ENCODE measurements around the gene PHF24.
"Not testable (repeated sequence)": the region's sequence is repeated elsewhere in the genome, so short reads cannot be mapped to it uniquely, and the experiment has no call there.

Gene PHF24

DNA sequence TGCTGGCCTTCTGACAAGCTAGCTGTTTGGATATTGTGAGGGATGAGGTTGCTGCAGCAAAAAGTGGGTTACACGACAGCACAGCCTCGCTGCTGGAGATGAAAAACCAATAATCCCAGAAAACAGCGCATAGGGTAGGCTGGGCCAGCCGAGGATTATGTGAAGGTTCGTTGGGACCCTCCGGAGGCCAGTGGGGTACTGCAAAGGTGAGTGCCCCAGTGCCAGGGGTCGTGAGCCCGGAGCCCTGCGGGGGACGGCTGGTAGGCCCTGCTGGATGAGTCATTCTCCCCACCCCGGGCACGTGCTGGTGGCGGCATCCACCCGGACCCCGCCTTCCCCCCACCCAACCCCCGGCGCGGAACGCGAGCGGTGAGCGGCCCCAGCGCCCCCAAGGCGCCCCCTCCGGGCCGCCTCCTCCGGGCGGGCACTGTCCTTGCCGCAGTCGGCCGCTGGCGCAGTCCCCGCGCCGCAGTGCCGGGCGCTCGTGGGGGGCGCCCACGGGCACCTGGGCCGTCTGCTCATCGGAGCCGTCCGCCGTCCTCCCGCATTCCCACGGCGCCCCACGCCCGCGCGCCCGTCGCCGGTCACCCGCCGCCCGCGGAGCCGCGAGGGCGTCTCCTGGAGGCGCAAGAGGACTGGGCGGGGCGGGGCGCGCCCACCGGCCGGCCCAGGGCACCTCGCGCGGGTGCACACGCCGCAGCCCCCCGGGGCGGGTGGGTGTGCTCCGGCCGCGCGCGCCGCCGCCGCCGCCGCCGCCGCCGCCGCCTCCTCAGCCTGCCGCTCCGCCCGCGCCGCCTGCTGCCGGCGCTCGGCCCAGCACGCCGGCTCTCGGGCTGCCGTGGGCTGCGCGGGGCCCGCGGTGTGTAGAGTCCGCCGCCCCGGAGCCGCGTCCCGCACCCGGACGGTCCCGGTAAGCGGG, at the start of gene PHF24:
Gene PHF24, plus strand, starts transcription at position 794 of the 919 bp plus-strand sequence. CDS start 13,014 bp downstream, outside the sequence.
- no peak for DNase-seq

DNA sequence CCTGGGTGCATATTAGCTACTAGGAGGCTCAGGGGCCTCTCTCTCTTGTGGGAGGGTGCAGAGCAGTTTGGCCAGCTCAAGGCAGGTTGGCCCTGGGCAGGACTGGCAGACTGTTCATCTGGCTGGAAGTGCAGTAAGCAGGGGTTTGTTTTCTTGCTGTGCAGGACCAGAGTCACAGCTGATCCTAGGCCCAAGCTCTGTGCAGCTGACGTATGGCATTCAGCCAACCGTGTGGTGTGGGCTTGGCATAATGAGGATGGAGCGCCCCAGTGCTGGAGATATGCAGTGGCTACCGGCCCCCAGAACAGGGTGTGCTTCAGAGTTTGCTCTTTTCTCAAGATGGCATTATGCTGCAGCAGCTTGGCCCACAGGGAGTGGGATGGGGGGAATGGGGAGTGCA, 31.0 kb upstream of the PHF24 start:
- peak; percentile 34 for DNase-seq

- no peak for DNase-seq
Observed at GRCh38 chr9:34928921-34929320, 29.2 kb upstream of the PHF24 start.

- no peak for DNase-seq
Observed at GRCh38 chr9:34929506-34930102, 28.5 kb upstream of the PHF24 start.

DNA sequence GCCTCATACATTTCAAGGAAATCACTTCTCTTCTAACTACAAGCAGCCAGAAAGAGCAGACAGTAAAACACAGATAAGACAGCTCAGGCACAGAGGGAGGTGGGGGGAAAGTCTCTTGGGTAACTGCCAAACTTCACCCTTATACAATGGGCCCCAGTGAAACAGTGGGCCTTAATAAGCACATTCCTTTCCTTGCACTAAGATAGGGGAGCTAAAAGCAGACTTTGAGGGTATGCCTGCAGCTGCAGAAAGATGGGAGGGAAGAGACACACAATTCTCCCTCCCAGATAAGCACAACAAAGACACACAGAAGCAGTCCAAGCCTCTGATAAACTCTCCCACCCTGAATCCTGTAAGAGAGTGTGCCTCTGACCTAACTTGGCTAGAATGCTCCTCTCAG, 18.1 kb upstream of the PHF24 start:
- not testable (repeated sequence) for DNase-seq

DNA sequence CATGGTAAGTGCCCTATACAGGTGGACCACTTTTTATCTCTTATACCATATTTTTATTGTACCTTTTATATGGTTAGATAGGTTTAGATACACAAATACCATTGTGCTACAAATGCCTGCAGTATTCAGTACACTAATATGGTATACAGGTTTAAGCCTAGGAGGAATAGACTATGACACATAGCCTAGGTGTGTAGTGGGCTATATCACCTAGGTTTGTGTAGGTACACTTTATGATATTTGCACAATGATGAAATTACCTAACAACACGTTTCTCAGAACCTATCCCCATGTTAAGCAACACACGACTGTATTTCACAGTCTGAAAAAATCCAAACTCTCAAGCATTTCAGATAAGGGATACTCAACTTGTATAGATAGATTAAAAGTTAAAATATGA, 9.6 kb upstream of the PHF24 start:
- no peak for DNase-seq

DNA sequence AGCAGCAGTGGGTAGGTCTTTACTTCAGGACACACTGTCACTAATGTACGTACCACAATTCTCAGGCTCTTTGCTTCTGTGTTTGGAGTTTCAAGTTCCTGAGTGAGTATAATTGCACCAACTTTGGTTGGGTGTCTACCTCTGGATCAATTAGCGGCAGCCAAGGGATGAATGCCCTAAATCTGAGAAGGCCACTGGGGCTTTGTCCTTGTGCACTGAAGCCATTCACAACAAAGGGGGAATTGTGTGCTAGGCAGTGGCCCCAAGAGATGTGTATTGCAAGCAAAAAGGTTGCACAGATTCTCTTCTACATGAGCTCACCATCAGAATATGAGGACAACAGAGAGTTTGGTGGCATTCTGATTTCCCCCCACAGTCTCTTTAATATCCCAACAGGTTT, 3.9 kb upstream of the PHF24 start:
- DNase-seq = no peak

GRCh38 chr9:34956066-34956465, 2.0 kb upstream of the PHF24 start:
- DNase-seq = not testable (repeated sequence)

DNA sequence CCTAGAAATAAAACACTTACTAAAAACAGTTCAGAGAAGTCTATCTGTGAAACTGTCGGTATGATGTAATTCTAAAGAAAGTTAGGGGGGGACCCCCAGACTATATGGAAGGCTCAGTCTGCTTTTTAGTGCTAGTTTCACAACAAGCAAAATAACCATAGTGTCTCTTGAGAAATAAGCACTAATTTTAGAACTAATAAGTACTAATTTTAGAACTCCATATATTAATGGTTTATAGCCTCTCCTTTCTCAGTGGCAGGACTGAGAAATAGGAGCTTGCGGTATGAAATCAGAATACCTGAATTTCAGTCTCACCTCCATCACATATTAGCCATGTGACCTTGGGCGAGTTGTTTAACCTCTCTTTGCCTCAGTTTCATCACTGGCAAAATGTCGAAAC, 1.4 kb upstream of the PHF24 start:
- DNase-seq = no peak

- no peak for DNase-seq
Observed at GRCh38 chr9:34958411-34958982, 412 bp downstream of the PHF24 start.

- DNase-seq = no peak
Observed at GRCh38 chr9:34959461-34959860, 1.4 kb downstream of the PHF24 start.

GRCh38 chr9:34961574-34962490, 3.7 kb downstream of the PHF24 start:
- no peak for DNase-seq

GRCh38 chr9:34962546-34962945, 4.5 kb downstream of the PHF24 start:
- no peak for DNase-seq

GRCh38 chr9:34963552-34963951, 5.5 kb downstream of the PHF24 start:
- DNase-seq = no peak

DNA sequence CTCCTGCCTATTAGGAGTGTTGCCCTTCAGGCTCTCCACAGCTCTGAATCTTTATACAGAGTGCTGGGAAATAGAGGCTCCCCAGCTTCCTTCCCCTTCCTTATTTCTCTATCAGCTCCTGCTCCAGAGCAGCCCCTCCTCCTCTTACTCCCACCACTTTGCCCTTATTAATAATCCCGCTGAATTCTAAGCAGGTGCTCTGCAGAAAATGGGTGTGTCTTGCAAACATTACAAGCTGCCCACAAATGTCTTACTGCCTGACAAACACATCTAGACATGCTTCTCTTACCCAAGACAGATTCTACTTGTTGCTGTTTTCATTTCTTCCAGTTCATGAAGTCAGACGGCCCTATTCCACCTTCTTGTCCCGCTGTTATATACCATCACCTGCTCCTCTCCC, 6.4 kb downstream of the PHF24 start:
- no peak for DNase-seq

GRCh38 chr9:34971146-34971811, 13.2 kb downstream of the PHF24 start:
- DNase-seq = no peak

DNA sequence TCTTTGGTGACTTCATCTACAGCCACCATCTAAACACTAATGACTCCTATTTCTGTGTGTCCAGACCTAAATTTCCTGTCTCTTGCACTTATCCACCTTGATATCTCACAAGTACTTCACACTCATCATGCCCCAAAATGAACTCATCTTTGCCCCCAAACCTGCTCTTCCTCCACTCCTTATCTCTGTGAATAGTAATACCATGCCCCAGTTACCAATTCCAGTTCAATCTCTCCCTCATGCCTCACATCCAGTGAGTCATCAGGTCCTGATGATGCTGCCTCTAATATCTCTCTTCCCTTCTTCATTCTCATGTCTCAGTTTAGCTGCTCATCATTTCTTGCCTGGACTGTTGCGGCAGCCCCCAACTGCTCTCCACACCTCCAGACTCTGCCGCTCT, 16.6 kb downstream of the PHF24 start:
- no peak for DNase-seq

- no peak for DNase-seq
Observed at GRCh38 chr9:34976441-34976840, 18.4 kb downstream of the PHF24 start.

- DNase-seq = no peak
Observed at GRCh38 chr9:34976992-34977391, 18.9 kb downstream of the PHF24 start.

GRCh38 chr9:34980181-34980761, 22.2 kb downstream of the PHF24 start:
- no peak for DNase-seq

- DNase-seq = no peak
Observed at GRCh38 chr9:34982361-34982760, 24.3 kb downstream of the PHF24 start.

GRCh38 chr9:34983209-34983608, 25.1 kb downstream of the PHF24 start:
- DNase-seq = no peak
